AG10803 (cell line): ENCODE results near the gene COL11A1.

ENCODE experiments used
- DNase-seq: peaks from one replicate; pipeline ENCODE4 v3.0.0; 2010; ENCODE audit warnings: low read depth
- H3K4me3 ChIP-seq: 2 replicates; pipeline ENCODE4 v1.5.1; 2011; ENCODE audit warnings: mild to moderate bottlenecking, low read length, control low read depth
- TF ChIP-seq, protein P1 (sequence below): conservative IDR thresholded peaks from 2 replicates; pipeline ENCODE4 v1.5.1; 2011; ENCODE audit warnings: mild to moderate bottlenecking, low read length, control low read depth, inconsistent platforms

COL11A1 gene

DNA sequence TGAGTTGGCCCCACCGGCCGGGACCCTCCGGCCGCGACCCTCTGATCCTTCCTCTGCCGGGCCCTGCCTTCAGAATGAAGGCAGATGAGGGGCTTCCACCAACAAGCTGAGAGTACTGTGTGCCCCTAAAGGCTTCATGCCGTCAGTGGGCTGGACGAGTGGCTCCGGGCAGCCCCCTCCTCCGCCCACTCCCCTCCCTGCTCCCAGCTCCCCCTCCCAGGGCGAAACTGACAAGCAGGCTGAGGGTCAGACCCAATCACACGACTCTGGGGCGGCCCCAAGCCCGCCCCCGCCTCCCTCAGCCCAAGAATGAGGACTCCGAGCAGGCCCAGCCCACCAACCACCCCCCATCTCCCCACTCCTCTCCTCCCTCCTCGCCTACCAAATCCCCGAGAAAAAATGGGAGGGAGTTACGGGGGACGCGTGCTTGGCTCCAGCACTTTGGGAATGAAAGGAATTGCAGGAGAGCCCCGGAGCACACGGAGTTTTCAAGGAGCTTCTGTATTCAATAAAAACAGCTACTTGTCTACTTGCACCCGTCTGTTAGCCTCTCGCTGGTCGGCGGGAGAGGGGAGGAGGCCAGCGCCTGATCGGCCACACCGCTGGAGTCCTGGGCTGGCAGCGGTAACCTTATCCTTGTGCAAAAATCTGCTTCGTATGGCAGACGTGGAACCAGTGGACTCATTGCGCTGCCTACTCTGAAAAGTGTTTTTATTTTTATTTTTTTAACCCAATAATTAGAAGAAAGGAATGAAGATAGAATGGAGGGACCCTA lies at the start of gene COL11A1:
COL11A1 (minus strand) TSS at position 147 of the 775 bp plus-strand sequence. CDS start 344 bp downstream, outside the sequence.
- TF ChIP-seq, protein P1, sequence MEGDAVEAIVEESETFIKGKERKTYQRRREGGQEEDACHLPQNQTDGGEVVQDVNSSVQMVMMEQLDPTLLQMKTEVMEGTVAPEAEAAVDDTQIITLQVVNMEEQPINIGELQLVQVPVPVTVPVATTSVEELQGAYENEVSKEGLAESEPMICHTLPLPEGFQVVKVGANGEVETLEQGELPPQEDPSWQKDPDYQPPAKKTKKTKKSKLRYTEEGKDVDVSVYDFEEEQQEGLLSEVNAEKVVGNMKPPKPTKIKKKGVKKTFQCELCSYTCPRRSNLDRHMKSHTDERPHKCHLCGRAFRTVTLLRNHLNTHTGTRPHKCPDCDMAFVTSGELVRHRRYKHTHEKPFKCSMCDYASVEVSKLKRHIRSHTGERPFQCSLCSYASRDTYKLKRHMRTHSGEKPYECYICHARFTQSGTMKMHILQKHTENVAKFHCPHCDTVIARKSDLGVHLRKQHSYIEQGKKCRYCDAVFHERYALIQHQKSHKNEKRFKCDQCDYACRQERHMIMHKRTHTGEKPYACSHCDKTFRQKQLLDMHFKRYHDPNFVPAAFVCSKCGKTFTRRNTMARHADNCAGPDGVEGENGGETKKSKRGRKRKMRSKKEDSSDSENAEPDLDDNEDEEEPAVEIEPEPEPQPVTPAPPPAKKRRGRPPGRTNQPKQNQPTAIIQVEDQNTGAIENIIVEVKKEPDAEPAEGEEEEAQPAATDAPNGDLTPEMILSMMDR = no peak
- H3K4me3 ChIP-seq = peak within 1 kb of the TSS; percentile 63
- peak; percentile 47 for DNase-seq

DNA sequence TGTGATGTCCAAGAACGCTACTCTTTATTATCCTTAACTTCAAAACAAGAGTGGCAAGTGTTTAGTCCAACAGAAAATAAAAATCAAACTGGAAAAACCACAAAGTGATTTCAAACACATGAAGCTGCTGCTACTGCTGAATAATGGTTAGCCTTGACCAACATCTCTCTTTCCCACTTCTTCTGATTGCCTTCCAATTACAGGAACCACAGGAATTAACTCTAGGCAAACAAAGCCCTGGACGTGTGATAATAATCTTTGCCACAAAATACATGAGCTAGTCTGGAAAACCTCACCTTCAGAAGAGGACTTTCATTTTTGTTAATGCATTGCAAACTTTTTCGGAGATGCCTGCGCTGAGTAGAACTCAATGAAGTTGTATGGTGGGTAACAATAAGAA lies 48.6 kb upstream of the COL11A1 start:
- no peak overlapping the region for H3K4me3 ChIP-seq
- peak; percentile 69 for DNase-seq
- TF ChIP-seq, protein P1 = no peak

DNA sequence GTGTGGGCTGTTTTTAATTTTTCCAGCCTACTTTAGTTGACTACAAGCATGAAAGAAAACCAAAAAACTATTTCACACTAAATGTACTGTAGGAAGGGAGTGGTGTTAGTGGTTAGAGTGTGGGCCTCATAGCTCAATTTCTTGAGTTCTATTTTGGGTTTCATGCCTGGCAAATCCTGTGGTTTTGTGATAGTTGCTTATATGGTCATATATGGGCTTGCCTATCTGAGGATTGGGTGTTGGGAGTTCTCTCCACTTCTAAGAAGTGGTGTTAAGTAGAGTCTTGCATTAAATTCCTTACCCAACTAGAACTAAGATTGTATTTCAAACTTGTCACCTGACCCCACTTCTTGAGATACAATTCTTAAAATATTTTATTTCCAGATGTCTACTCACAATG lies 37.8 kb upstream of the COL11A1 start:
- TF ChIP-seq, protein P1 = no peak
- no peak for DNase-seq
- no peak overlapping the region for H3K4me3 ChIP-seq

DNA sequence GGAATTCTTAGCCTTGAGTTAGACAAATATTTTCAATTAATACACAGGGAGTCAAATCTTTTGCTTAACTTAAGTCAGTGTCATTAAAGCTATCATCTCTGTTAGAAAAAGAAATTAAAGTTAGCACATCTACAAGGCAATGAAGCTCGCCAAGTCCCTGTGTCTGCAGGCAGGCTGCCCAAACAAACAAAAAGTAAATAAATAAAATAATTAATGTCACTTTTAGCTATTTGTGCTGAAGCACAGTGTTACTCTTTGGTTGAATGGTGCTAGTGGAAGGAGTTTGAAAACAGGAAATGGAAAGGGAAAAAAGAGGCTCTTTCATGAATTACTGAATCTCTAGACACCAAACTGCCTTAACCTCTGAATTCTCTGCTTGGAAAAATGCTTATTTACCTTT lies 37.1 kb upstream of the COL11A1 start:
- H3K4me3 ChIP-seq = no peak overlapping the region
- DNase-seq = no peak
- TF ChIP-seq, protein P1 = no peak

DNA sequence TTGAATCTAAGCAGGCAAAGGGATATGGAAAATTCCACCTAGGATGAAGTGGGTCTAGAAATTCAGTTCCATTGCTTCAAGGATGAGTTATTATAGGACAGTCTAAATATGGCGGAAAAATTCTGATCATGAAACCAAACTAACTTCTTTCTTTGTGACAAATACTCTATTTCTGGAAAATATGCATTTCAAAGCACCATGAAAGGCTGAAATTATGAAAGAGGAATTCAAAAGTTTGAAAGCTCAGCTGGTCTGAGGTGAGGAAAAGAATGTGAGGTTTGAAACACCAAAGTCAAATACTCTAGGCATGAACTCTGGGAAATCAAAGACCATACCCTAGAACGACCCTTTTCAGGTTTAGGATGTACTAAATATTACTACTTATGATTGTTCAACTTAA lies 36.4 kb upstream of the COL11A1 start:
- no peak overlapping the region for H3K4me3 ChIP-seq
- TF ChIP-seq, protein P1 = no peak
- DNase-seq = no peak

DNA sequence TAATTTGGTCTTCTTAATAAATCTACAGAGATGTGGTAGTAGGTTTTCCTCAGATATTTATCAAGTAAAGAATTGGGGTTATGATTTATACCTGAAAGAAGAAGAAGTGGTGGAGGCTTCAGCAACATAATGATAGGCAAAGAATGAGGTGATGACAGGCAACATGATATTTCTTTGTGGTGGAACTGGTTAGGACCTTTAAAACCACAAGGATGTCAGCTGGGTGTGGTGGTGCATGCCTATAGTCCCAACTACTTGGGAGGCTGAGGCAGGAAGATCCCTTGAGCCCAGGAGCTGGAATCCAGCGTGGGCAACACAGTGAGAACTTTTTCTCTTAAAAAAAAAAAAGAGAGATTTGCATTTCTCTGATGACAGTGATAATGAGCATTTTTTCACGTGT lies 34.1 kb upstream of the COL11A1 start:
- no peak overlapping the region for H3K4me3 ChIP-seq
- no peak for DNase-seq
- TF ChIP-seq, protein P1 = no peak

DNA sequence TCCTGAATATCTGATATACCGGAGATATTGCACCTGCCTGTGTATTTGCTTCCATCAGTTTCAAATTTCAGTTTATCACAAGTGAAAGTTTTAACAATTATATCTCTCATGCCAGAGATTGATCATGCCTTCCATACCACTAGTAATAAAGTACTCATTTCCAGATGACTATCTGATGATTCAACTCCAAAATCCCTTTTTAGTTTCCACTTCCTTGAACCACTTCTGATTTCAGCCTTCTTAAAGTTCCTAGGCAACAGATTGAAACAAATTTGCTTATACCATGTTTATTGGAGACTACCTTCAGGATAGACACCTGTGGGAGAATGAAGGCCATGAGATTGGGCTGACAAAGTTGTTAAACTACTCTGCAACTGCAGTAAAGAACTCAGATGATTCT lies 21.5 kb upstream of the COL11A1 start:
- TF ChIP-seq, protein P1 = no peak
- H3K4me3 ChIP-seq = no peak overlapping the region
- DNase-seq = no peak
